Loucy (cell line): ENCODE measurements around the gene GLT1D1.

Experiments
- H2AFZ ChIP-seq: fragments of 200-600 bp; sonication (generic); 2 replicates; pipeline ENCODE4 v1.6.0; 2016; ENCODE audit warnings: antibody characterized with exemption, mild to moderate bottlenecking, low read length, moderate library complexity
- H3F3A ChIP-seq: fragments of 200-600 bp; 2 replicates; pipeline ENCODE4 v1.6.0; 2016; ENCODE audit warnings: antibody characterized with exemption, low read depth, mild to moderate bottlenecking
- H3K27me3 ChIP-seq: fragments of 200-600 bp; sonication (generic); 2 replicates; pipeline ENCODE4 v1.6.1; 2014; ENCODE audit warnings: low read length, mild to moderate bottlenecking; ENCODE audit not compliant: insufficient read depth, poor library complexity, severe bottlenecking
- H3K36me3 ChIP-seq: fragments of 200-600 bp; sonication (generic); 2 replicates; pipeline ENCODE4 v1.6.1; 2016; ENCODE audit warnings: low read length; ENCODE audit not compliant: insufficient read depth
- H3K4me1 ChIP-seq: fragments of 200-600 bp; sonication (generic); 2 replicates; pipeline ENCODE4 v1.5.1; 2014; ENCODE audit warnings: low read length, mild to moderate bottlenecking; ENCODE audit not compliant: insufficient read depth, poor library complexity, severe bottlenecking
- H3K4me2 ChIP-seq: fragments of 200-600 bp; sonication (generic); 2 replicates; pipeline ENCODE4 v1.6.0; 2014; ENCODE audit warnings: antibody characterized with exemption, low read length, low read depth, mild to moderate bottlenecking; ENCODE audit not compliant: poor library complexity, severe bottlenecking
- H3K4me3 ChIP-seq: fragments of 200-600 bp; sonication (generic); 2 replicates; pipeline ENCODE4 v1.5.1; 2014; ENCODE audit warnings: low read length, mild to moderate bottlenecking, mixed read lengths; ENCODE audit not compliant: poor library complexity, severe bottlenecking
- H3K79me2 ChIP-seq: fragments of 200-600 bp; sonication (generic); 2 replicates; pipeline ENCODE4 v1.6.1; 2014; ENCODE audit warnings: low read length; ENCODE audit not compliant: insufficient read depth
- H3K9ac ChIP-seq: fragments of 200-600 bp; sonication (generic); 2 replicates; pipeline ENCODE4 v1.6.0; 2014; ENCODE audit warnings: mild to moderate bottlenecking, low read depth, low read length, moderate library complexity; ENCODE audit not compliant: poor library complexity, severe bottlenecking
- H3K9me2 ChIP-seq: fragments of 200-600 bp; sonication (generic); replicated peaks from 2 replicates; pipeline ENCODE4 v1.6.1; 2016; ENCODE audit warnings: low read depth, low read length, mixed read lengths
- H3K9me3 ChIP-seq: fragments of 200-600 bp; sonication (generic); 2 replicates; pipeline ENCODE4 v1.6.1; 2014; ENCODE audit warnings: mild to moderate bottlenecking, antibody characterized with exemption, low read length, low read depth; ENCODE audit not compliant: insufficient read depth
- H4K20me1 ChIP-seq: fragments of 200-600 bp; sonication (generic); 2 replicates; pipeline ENCODE4 v1.6.0; 2014; ENCODE audit warnings: antibody characterized with exemption, low read length, mild to moderate bottlenecking; ENCODE audit not compliant: insufficient read depth, poor library complexity, severe bottlenecking
- EZH2phosphoT487 ChIP-seq: fragments of 200-600 bp; IDR thresholded peaks from 2 replicates; pipeline ENCODE4 v1.6.1; 2018; ENCODE audit warnings: antibody characterized with exemption, mild to moderate bottlenecking, moderate library complexity, borderline replicate concordance
- TF ChIP-seq, protein P1 (sequence below): fragments of 200-600 bp; sonication (generic); conservative IDR thresholded peaks from 2 replicates; pipeline ENCODE4 v1.5.1; 2014; ENCODE audit warnings: mild to moderate bottlenecking, antibody characterized with exemption, low read length

Gene GLT1D1

DNA sequence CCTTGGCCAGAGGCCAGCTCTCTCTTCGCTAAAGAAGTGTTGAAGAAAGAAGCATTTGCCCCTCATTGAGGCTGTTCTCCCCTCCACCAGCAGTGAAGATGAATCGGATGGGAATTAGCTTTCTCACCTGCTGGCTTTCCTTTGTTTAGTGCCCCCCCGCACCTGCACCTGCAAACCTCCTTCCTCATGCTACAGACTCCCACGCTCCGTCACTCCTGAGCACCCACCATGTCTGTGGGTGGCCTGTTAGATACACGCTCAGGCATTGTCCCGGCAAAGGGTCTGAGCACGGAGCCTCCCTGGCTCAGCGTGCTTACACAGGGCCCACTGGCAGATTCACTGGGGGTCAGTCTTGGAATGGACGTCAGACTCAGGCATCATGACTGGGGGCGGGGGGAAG, 121.6 kb downstream of the GLT1D1 start:
- Histone ChIP-seq H4K20me1 (no peaks in the 10 kb centered on the region), H3K4me3 (no peak overlapping the region), H3K79me2 (no peaks in the 10 kb centered on the region), H3K36me3 (no peaks in the 10 kb centered on the region), H3K9ac (no peak overlapping the region), H3K4me2 (no peak overlapping the region), H3F3A (no peaks in the 10 kb centered on the region), H3K9me2 (no peaks in the 10 kb centered on the region), H3K4me1 (peaks cover 9% of the 10 kb centered on the region), H2AFZ (no peak overlapping the region), H3K27me3 (no peaks in the 10 kb centered on the region), H3K9me3 (no peaks in the 10 kb centered on the region)
- TF ChIP-seq EZH2phosphoT487: no peak
- TF ChIP-seq, protein P1, sequence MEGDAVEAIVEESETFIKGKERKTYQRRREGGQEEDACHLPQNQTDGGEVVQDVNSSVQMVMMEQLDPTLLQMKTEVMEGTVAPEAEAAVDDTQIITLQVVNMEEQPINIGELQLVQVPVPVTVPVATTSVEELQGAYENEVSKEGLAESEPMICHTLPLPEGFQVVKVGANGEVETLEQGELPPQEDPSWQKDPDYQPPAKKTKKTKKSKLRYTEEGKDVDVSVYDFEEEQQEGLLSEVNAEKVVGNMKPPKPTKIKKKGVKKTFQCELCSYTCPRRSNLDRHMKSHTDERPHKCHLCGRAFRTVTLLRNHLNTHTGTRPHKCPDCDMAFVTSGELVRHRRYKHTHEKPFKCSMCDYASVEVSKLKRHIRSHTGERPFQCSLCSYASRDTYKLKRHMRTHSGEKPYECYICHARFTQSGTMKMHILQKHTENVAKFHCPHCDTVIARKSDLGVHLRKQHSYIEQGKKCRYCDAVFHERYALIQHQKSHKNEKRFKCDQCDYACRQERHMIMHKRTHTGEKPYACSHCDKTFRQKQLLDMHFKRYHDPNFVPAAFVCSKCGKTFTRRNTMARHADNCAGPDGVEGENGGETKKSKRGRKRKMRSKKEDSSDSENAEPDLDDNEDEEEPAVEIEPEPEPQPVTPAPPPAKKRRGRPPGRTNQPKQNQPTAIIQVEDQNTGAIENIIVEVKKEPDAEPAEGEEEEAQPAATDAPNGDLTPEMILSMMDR: no peak

DNA sequence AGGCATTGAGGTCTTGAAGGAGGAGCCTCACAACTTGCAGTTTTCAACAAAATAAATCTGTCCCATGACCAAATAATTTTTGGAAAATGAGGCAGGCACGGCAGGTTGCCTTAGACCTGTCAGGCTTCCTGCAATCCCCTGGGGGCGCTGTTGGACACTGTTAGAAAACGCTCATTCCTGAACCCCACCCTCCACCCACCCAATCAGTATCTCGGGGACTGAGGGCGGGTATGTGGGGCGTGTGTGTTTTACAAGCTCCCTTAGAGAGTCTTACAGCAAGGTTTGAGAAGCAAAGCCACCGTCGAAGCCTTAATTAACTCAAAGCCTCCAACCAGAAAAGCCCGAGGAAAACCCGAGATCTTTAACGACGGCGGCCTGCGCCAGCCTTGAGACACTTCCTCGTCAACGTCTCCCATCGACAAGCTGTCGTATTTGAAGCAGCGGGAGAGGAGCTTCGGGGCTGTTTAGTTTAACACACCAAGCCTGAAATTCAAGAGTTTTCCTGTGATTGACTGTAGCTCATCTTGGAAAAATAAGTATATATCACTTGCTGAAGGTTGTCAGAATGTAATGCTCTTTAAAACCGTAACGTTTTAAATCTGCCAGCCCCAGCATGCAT, 123.0 kb downstream of the GLT1D1 start:
- no peak overlapping the region for H3K4me3 ChIP-seq

DNA sequence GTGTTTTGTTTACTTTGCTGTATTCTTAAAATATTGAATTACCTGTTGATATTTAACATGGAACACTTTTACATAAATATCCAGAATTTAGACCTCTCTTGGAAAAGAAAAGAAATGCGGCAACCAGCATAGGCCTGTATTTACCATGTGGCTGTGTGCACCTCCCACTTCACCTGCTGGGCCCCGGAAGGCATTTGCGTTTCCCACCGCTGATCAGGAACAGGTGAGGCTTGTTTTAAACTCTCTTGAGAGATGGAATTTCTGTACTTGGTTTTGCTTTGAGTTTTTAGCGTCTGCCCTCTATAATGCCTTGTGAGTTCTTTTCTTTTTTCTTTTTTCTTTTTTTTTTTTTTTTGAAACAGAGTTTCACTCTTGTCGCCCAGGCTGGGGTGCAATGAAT, 124.2 kb downstream of the GLT1D1 start:
- no peak for TF ChIP-seq EZH2phosphoT487
- TF ChIP-seq, protein P1: no peak
- Histone ChIP-seq H3F3A (no peaks in the 10 kb centered on the region), H3K36me3 (no peaks in the 10 kb centered on the region), H3K9ac (no peak overlapping the region), H3K79me2 (no peaks in the 10 kb centered on the region), H3K4me1 (peaks cover 2% of the 10 kb centered on the region), H3K9me2 (no peaks in the 10 kb centered on the region), H2AFZ (no peak overlapping the region), H4K20me1 (no peaks in the 10 kb centered on the region), H3K9me3 (no peaks in the 10 kb centered on the region), H3K27me3 (no peaks in the 10 kb centered on the region), H3K4me2 (no peak overlapping the region), H3K4me3 (no peak overlapping the region)

More for the DNA sequence above, 123.0 kb downstream of the GLT1D1 start:
- TF ChIP-seq, protein P1: peak; percentile 65
- no peak for TF ChIP-seq EZH2phosphoT487
- H3K9me3 ChIP-seq: no peaks in the 10 kb centered on the region
- no peaks in the 10 kb centered on the region for H3K36me3 ChIP-seq
- peak overlapping the region; percentile 36; the same call in 1 of the 2 replicates for H2AFZ ChIP-seq
- no peak overlapping the region for H3K4me2 ChIP-seq
- H3K27me3 ChIP-seq: no peaks in the 10 kb centered on the region
- H3K79me2 ChIP-seq: no peaks in the 10 kb centered on the region
- H3F3A ChIP-seq: no peaks in the 10 kb centered on the region
- peaks cover 9% of the 10 kb centered on the region for H3K4me1 ChIP-seq
- H4K20me1 ChIP-seq: no peaks in the 10 kb centered on the region
- no peak overlapping the region for H3K9ac ChIP-seq
- no peaks in the 10 kb centered on the region for H3K9me2 ChIP-seq
